GM21528 (cell line): ENCODE results near the gene DIS3L.
"Not testable (repeated sequence)": the region's sequence is repeated elsewhere in the genome, so short reads cannot be mapped to it uniquely, and the experiment has no call there.

Source experiments
- ATAC-seq: cut with Tn5 transposase; IDR thresholded peaks from one replicate; pipeline ENCODE4 v1.9.1; 2021; ENCODE audit warnings: mild to moderate bottlenecking, moderate library complexity; ENCODE audit not compliant: unreplicated experiment, low FRiP score

Gene DIS3L

GRCh38 chr15:66308531-66308930 is 15.2 kb downstream of the DIS3L start:
- ATAC-seq = no peak

GRCh38 chr15:66309828-66310227 is 16.5 kb downstream of the DIS3L start:
- ATAC-seq = no peak

- ATAC-seq = no peak
Observed at GRCh38 chr15:66310786-66311185, 17.4 kb downstream of the DIS3L start.

- ATAC-seq = no peak
Observed at GRCh38 chr15:66312144-66312543, 18.8 kb downstream of the DIS3L start.

GRCh38 chr15:66323312-66323928 is 30.1 kb downstream of the DIS3L start:
- no peak for ATAC-seq

- no peak for ATAC-seq
Observed at GRCh38 chr15:66326051-66326450, 32.7 kb downstream of the DIS3L start.

GRCh38 chr15:66327736-66328135 is 34.4 kb downstream of the DIS3L start:
- ATAC-seq = no peak

- ATAC-seq = no peak
Observed at GRCh38 chr15:66328771-66329170, 35.4 kb downstream of the DIS3L start.

- ATAC-seq = not testable (repeated sequence)
Observed at GRCh38 chr15:66348530-66348929, 55.2 kb downstream of the DIS3L start.

GRCh38 chr15:66356077-66356358 is 62.6 kb downstream of the DIS3L start:
- ATAC-seq = peak; percentile 21

GRCh38 chr15:66356359-66357236 is 63.2 kb downstream of the DIS3L start, which contains the start of gene TIPIN:
Gene TIPIN (minus strand): TSS chr15:66356685. CDS start chr15:66352947, 3,738 bp downstream.
- ATAC-seq = peak; percentile 83

- no peak for ATAC-seq
Observed at GRCh38 chr15:66359740-66360139, 66.4 kb downstream of the DIS3L start.

- ATAC-seq = not testable (repeated sequence)
Observed at GRCh38 chr15:66361745-66362460, 68.5 kb downstream of the DIS3L start.

GRCh38 chr15:66362776-66363175 is 69.4 kb downstream of the DIS3L start:
- no peak for ATAC-seq

- ATAC-seq = no peak
Observed at GRCh38 chr15:66364944-66365528, 71.7 kb downstream of the DIS3L start.

- no peak for ATAC-seq
Observed at GRCh38 chr15:66369773-66370651, 76.6 kb downstream of the DIS3L start.

GRCh38 chr15:66374179-66374578 is 80.8 kb downstream of the DIS3L start:
- no peak for ATAC-seq

- ATAC-seq = no peak
Observed at GRCh38 chr15:66378814-66379430, 85.6 kb downstream of the DIS3L start.

GRCh38 chr15:66381376-66381775 is 88.0 kb downstream of the DIS3L start:
- not testable (repeated sequence) for ATAC-seq
